Activated CD4-positive, alpha-beta T cell treated with anti-CD3 and anti-CD28 coated beads for 4 hours (primary cell): ENCODE results near the gene RASSF4.

Source experiments
- DNase-seq, 2 donors: peaks; one replicate each; pipeline ENCODE4 v3.0.0-alpha.2; 2020

RASSF4 gene

DNA sequence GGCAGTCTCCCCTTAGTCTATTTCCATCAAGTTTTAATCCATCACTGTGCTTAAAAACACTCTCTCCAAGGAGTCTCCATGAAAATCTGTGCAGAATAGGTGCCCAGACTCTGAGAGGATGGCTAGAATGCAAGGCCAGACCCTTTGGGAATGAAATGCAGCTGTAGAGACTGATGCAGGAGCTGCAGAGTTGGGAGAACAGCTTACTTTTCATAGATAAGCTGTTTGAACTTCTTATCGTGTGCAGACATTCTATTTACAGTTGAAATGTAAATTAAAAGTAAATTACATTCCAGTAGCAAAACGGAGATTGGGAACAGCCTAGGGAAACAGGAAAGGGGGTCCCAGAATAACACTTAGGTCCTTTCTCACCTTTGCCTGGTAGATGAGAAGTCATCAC, 56.0 kb downstream of the RASSF4 start:
- no peak for DNase-seq

DNA sequence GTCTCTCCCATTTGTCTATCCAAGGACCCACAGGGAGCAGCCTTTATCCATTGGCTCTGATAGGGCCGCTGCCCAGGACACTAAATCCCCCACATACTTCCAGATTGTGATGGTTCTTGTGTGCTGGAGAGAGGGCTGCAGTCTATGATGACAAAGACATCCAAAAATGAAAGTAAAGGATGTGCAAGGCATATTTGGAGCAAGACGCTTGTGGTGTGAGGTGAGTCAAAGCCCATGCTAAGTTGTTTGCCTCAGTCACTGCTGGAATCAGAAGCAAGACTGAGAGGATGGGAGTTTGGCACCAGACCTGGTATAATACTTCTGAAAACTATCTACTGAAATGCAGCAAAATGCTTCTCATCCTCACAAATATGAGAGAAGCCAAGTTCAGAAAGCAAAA, 63.8 kb downstream of the RASSF4 start:
- no peak for DNase-seq

DNA sequence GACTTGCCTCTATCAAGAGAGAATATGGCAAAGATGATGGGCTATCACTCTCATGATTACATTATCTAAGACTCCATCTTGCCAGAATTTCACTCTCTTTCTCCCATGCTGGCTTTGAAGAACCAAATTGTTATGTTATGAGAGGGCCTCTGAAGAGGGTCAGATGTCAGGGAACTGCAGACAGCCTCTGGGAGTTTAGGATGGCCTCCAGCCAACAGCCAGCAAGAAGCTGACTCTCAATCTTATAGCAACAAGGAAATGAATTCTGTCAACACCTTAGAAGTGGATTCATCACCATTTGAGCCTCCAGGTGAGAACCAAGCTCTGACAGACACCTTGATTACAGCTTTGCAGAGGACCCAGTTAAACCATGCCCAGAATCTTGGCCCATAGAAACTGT, 74.7 kb downstream of the RASSF4 start:
- no peak for DNase-seq

DNA sequence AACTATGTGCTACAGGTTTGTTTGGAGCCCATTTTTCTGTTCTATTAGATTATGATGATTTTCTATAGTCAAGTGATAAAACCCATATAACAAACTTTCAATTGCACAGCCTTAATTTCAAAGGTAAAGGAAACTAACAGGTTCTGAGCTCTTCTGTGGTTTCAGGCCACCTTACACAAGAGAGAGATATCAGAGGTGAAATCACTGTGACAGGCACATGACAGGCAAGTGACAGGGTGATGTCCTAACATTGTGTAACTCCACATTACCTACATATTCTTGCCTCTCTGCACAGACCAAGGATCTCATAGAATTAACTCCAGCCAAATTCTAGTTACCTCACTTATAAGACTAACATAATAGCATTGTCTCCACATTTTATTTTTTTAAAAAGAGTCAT, 76.1 kb downstream of the RASSF4 start:
- DNase-seq: no peak

DNA sequence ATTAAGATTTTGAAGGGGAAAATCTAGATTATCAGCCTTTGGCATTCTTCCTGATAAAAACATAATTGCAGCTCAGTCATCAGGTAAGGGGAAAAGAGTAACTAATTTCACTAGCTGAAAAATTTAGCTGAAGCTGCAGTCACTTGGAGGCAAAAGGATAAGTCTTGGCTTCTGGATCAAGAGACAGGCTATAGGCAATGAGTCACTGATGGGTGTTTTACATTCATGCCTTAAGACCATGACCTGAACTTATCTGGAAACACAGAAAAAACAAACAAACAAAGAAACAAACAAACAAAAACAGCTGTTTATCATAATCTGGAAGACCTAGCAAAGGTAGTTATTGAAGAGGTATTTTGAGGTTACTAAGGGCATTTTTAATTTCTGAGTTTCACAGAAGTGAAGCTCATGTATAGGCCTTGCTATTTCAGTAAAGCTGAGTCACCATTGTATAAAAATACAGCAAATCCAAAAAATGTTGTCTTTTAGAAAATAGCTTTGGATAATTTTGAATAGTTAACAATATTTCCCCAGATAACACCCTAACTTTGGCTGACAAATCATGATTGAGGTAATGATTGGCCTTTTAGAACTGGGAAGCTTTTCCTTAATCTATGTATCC, 81.4 kb downstream of the RASSF4 start:
- no peak for DNase-seq

DNA sequence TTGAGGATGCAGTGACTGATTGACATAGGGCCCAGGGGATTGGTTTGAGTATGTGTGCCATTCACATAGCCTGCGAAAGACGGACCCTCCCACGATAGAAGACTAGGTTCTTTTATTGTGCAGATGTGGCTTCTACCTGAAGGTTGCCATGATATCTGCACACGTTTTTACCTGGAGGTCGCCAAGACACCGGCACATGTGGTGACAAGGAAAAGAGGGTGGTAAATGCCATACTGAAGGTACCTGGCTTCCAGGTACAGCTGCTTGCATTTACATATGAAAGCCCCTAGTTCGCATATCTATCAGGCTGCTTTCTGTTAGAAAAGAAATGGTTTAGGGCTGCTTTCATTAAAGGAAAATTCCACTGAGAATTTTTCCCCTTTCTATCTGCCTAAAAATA, 84.7 kb downstream of the RASSF4 start:
- DNase-seq: no peak
